GM19025 (cell line): ENCODE data around the gene YAE1.

ENCODE experiments used
- ATAC-seq: cut with Tn5 transposase; IDR thresholded peaks from one replicate; pipeline ENCODE4 v1.9.1; 2021; ENCODE audit warnings: mild to moderate bottlenecking, low read depth, moderate library complexity; ENCODE audit not compliant: unreplicated experiment

Gene YAE1

DNA sequence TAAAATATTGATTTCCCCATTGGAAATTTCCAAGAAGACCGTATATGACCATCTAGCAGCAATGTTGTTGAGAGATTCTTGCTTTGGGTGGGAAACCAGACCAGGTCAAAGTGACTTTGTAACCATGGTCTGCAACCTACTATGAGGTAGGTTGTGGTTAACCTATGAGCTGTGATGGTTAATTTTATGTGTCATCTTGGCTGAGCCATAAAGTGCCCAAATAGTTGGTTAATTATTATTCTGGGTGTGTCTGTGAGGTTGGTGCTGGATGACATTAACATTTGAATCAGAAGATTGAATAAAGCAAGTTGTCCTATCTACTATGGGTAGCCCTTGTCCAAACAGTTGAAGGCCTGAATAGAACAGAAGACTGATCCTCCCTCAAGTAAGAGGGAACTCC lies 38.9 kb downstream of the YAE1 start:
- ATAC-seq, result no peak

DNA sequence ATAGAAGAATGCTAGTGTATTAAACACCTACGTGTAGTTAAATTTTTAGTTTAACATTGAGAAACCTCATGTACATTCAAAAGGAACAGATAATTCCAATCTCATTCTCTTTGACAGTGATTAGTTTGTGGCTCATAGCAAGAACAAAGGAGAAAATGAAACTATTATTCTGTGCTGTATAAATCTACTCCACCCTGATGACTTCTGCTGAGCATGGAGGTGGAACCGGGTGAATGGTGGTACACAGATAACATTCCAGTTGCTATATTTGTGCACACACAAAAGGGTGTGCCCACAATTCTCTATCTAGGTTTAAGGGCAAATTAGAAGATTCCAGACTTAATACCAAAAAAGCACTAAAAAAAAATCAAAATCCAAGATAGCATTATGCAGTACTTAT lies 40.1 kb downstream of the YAE1 start:
- no peak for ATAC-seq

DNA sequence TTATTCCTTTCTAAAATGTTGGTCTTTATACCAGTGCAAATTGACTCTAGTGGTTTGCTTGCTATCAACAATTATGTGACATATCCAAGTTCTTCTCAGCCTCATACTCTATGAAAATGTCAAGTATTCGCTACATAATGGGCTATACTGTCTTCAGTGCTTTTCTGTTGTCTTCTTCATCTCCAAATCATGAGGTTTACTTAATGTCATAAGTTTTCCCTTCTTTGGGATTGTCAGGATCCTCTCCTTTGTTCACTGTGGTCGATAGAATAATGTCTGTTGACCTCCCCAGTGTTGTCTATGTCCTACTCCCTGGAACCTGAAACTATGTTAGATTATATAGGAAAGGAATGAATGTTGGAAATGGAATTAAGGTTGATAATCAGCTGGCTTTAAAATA lies 40.7 kb downstream of the YAE1 start:
- ATAC-seq, result no peak

DNA sequence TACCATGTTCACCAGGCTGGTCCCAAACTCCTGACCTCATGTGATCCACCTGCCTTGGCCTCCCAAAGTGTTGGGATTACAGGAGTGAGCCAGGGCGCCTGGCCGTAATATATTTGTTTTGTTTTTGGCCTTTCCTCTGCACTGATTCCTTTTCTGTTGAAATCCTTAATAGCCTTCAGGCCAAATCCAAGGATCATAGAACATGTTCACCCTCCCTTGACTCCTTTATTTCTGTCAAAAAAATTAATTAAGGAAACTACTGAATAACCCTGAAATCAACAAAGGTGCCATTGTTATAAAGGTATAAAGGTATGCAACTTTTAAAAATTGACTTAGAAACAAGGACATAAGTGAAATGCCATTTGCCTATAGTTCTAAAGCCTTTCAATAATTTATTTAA lies 41.7 kb downstream of the YAE1 start:
- no peak for ATAC-seq

DNA sequence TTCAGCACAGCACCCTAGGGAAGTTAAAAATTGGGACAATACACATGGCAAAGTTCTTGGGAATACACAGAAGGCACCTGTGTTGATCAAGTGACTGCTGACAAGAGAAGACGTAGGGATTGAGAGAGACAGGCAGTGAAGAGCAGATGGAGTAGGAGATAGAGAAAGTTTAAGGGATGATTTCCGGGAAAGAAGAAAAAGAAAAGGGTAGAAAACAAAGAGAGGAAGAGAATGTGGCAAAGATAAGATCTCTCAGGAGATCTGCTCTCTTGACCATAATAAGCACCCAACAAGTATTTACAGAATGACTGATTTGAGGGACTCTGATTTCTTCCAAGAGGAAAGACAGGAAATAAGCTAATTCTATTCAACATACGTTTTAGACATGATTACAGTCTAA lies 42.1 kb downstream of the YAE1 start:
- ATAC-seq, result no peak

DNA sequence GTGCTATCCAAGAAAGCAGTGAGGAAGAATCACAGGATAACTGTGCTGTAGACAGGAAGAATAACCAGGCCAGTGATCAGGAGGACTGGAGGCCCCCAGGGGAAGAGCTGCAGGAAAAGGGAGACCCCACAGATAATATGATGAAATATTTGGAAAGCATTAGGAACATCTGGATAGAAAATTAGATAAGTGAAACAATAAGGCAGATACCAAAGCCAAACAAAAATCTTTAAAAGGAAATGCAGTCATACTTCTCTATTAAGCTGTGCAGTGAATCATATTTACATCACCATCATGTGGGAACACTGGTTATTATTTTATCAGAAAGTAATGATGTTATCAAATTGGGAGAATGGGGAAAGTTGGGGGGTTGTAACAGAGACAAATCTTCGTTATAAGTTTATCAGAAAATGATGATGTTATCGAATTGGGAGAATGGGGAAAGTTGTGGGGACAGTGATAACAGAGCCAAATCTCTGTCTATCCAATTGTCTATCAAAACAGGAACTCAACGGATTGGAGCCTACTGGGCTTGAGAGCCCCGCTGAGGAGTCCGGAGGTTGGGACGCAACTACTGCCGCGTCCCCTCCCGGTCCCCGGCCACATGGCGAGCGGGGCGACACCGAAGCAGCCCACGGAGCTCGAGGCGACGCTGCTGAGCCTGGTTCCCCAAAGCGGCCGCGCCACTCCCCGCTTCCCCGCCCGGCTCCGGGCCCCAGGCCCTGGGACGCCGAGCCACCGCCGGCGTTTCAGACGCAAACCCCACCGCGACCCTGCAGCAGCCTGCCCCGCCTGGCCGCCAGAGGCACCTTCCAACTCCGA lies 43.1 kb downstream of the YAE1 start:
- no peak for ATAC-seq

DNA sequence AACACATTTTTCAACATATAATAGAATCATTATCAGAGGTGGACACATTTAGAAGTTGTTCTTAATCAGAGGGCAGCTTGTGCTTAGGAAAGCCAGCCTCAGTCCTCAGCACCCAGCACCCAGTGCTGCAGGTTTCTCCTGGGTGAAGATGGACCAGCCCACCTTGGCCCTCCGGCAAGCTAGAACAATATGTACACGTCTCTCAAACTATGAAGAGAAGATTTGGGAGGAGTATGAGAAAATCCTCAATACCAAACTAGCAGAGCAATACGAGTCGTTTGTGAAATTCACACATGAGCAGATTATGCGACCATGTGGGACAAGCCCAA lies 43.7 kb downstream of the YAE1 start:
- ATAC-seq, result no peak

DNA sequence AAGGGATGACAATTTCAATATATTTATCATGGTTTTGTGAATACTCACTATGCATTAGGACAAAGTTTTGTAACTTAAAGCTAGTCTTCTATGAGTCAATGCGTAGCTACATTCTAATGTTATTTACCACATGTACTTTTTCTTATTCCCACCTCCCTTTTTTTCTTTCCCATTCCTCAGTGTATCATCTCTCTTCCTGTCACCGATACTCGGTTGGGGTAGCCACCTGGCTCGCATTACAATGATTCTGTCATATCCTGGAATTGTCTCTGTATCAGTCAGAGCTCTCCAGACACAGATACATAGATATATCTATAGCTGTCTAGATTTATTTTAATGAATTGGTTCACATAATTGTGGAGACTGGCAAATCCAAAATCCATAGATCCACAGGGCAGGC lies 47.4 kb downstream of the YAE1 start:
- ATAC-seq, result no peak

DNA sequence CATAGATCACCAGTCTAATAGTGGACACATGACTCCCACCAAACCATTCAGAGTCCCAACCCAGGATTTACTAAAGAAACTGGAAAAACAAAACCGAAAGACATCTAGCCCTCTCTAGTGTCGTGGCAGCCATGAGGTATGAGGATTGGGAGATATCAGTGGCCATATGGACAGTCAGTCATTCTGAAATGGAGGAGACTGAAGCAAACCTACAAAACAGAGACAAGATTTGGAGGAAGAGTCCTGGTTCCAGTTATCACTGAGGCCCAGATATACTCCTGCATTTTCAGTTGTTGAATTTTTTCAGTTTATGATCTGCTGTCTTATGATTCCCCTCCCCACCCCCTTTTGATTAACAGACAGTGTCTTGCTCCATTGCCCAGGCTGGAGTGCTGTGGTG lies 48.1 kb downstream of the YAE1 start:
- ATAC-seq, result no peak

DNA sequence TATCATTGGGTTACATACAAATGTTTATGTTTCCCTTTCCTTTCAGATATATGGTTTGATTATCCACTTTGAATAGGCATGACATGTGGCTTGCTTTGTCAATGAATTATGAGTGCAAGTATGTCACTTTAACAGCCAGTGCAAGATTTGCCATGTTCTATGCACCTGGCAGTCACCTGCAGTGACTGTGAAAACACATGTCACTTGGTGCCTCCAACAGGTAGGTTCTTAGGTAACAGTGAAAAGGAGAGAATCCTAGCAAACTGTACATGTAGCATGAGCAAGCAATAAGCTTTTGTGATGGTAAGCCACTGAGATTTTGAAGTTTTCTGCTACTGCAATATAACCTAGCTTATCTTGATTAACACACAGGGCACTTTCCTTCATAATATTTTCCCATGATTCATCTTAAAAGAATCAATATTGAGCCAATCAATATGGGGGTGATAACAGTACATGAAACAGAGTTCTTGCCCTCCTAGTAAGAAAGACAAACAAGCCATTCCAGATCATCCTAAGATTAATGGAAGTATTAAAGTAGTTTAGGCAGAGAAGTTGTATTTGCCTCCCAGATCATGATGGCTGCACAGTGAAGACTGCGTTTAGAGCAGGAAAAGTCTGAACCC lies 49.3 kb downstream of the YAE1 start:
- ATAC-seq, result no peak

DNA sequence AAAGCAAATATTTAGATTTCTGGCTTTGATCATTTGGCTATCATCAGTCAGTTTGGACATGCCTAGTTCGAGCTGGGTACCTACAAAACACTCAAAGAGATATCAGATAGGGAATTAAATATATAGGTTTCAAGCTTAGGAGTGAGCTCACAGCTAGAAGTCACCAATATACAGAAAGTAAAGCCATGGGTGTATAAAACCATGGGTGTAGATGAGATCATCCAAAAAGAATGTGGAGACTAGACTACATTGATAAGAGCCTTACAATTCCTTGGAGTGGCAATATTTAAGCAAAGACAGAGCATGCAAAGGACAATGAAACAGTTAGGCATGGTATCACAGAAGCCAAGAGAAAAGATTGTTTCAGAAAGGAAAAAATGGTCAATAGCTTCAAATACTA lies 49.9 kb downstream of the YAE1 start:
- no peak for ATAC-seq

DNA sequence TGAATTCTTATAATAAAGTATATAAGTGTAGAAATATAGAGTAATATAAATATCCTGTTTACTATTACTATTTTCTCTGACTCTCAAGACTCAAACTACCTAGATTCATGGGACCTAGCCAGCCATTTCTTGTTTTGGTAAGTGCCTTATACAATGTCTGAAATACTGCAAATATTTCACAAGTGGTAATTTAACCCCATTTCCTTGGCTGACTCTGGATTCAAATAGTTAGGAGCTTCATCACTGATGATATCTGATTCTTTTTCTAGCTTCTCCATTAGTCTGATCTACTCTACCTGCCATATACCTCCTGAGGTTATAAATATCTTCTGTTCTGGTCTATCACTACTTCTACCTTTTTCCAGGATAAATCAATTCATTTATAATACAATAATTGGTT lies 50.8 kb downstream of the YAE1 start:
- no peak for ATAC-seq

DNA sequence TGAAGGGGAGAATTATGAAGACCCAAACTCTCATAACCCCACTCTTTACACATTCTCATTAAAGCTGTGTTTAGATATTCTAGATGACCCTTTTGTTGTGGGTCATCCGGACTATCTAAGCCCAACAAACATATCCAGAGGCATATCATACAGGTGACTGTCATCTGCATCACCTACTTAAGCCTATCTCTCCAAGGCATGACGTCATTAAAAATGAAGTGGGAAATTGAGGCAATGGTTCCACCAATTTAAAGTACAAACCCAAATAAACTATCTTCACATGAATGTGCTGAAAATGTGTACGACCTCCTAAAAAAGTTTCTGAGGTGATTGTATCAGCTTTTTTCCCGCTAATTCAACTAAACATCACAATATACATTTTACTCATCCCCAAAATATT lies 52.7 kb downstream of the YAE1 start:
- no peak for ATAC-seq

DNA sequence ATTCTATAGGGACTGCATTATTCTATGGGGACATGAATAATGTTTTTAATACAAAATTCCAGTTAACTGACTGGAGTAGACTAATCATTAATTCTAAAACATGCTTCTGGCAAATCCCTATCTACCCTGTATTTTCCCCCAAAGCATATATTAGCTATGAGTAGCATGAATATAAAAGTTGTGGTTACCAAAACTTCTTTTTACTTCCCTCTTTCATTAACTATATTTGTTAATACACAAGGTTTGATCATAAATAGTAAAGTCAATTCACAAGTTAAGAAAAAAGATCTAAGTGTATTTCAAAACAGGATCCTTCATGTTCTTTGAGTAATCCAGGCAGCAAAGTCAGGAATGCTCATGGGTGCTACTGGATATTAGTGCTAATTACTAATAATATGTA lies 54.3 kb downstream of the YAE1 start:
- ATAC-seq, result no peak

DNA sequence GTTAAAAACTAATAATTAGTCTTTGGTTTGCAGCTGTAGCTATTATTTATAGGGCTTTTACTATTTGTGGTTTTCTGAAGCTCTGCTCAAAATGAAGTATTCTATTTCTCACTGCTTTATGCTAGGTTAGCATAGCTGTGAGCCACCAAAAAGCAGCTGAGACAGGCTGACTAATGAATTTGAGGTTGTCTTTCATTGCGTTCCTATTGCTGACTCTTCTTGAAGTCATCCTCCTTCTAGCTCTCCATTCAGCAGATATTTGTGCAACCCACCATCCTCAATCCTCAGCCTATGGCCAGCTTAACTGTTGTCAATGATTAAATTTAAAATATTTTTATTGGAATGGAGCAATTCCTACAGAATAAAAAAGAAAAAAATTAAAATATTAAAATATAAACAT lies 55.1 kb downstream of the YAE1 start:
- no peak for ATAC-seq

DNA sequence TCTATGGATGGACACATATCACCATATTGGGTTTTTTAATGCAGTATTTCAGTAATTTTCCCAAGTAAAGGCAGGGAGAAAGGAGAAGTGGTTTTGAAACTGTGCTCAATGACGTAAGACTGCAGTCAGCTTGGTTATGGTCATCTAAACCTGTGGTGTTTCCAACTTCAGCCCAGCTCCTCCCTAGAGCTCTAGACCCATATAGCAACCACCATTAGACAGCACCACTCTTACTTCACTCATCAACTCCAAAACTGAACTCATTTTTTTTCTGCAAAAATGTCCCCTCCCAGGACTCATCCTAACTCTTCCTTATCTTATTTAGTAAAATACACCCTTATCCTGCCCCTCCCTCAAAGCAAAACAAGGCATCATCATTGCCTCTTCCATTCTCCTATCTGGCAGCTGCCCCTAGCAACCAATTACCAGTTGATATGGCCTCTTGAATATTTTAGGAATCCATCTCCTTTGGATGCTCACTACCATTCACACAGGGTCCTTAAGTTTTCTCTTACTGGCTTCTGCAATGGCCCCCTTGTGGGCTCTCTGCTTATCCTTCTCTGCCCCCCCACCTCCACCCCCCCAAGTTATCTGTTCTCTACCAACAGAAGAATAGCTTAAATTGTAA lies 55.7 kb downstream of the YAE1 start:
- no peak for ATAC-seq
